ENCODE results near the gene ZNF83.
"Not testable (repeated sequence)": the region's sequence is repeated elsewhere in the genome, so short reads cannot be mapped to it uniquely, and the experiment has no call there.

The ZNF83 gene

DNA sequence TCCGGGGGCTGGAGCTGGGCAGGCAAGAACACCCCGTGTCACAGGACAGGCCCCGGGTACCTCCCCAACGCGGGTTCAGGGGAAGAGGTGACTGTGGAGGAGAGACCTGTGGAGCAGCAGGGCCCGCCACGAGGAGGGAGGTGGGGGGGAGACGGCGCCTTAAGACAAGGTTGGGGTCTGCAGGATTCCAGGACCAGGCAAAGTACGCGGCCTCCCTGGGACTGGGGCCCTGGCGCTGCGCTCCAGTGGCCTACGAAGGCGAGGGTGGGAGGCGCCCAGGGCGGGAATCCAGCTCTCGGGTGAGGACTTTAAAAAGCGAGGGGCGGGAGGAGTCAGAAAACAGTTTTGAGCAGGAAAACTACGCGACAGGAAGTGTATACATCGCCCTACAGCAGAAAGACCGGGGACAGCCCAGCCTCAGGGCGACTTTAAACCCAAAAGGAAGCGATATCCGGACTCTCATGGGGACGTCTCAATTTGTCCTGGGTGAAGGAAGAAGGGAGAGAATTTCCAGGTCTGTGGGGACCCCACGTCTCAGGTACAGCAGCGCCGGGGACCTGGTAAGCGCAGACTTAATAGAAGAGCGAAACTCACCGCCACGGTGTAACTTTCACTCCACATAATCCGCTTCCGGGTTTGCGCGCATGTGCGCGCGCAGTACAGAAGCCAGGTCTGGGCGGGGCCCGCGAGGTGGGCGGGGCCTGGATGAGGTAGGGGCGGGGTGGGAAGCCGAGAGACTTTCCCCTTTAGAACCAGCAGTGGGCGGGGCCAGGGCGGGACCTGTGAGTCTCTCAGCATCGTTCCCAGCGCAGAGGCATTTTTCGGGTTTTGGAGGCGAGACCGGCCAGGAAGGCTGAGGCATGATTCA lies at the start of gene ZNF83:
ZNF83 (minus strand) TSS at position 638 of the 868 bp plus-strand sequence.
- DNase-seq: no peak

DNA sequence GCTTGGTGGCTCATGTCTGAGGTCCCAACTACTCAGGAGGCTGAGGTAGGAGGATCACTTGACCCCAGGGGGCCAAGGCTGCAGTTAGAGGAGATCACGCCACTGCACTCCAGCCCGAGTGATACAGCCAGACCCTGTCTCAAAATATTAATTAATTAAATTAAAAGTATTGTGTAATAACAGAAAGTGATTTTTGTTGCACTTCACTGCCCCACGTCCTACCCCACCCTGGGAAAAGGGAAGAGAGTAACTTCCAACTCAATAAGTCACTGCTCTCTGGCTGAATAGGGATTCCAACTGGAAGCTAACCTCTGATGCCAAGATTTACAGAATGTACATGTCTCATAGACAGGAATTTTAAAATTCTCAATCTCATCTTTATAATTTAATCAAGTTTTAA lies 49.5 kb upstream of the ZNF83 start:
- DNase-seq: no peak

GRCh38 chr19:52685811-52686210 lies 47.7 kb upstream of the ZNF83 start:
- no peak for DNase-seq

DNA sequence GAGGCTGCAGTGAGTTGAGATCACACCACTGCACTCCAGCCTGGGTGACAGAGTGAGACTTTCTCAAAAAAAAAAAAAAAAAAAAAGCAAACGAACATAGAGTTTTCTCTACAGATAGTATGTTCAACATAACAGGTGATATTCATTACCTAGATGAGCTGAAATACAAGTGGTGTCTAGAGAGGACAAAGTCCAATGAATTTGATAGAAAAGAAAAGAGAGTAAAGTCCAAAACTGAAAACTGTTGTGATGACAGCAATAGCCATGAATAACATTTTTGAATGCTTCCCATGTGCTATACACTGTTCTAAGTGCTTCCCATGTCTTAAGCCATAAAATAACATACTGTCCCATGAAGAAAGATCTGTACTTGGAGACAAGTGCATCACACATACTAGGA lies 43.1 kb upstream of the ZNF83 start:
- DNase-seq: not testable (repeated sequence)

DNA sequence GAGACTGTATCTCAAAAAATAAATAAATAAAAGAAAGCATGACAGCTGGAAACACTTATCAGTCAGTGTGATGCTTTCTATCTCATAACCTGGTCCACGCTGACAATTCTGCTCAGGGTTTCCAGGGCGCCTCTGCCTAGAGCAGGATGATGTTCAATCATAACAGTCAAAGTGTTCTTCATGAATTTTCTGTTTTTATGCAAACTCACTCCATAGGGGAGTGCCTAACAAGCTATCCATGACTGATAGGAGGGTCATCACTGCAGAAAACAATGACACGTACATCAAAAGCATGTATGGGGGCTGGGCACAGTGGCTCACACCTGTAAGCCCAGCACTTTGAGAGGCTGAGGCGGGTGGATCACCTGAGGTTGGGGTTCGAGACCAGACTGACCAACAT lies 41.4 kb upstream of the ZNF83 start:
- no peak for DNase-seq

DNA sequence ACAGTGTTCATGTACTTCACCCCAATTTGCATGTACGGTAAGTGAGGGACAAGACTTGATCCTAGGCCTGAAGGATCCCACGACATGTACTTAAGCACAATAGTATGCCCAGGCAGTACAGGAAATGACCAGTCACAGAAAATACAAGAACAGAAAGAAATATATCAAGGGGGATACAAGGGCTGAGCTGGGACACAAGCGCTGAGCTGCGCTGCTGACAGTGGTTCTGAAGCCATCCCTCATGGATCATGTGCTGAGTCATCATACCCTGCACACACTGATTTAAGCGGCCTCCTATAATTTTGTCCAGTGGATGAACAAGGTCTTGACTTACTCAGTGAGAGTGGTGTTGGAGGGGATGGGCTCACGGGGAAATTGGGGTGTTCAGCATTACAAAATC lies 37.1 kb upstream of the ZNF83 start:
- DNase-seq: not testable (repeated sequence)

- DNase-seq: no peak
Measured at GRCh38 chr19:52673014-52673413, 34.9 kb upstream of the ZNF83 start.

DNA sequence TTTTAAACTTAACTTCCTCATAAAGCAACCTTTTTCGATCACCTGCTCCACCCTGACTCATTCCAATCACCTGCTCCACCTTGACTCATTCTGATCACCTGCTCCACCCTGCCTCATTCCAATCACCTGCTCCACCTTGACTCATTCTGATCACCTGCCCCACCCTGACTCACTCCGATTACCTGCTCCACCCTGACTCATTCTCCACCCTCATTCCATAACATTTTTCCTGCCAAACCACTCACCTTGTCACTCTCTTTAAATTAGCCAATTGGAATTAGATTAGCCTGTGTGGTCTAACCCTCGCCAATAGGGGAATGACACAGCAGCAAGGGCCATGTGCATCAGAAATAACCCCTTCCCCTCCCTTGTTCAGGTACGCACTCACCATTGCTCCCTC lies 31.9 kb upstream of the ZNF83 start:
- DNase-seq: no peak

GRCh38 chr19:52669586-52669985 lies 31.4 kb upstream of the ZNF83 start:
- DNase-seq: no peak

GRCh38 chr19:52667972-52668371 lies 29.8 kb upstream of the ZNF83 start:
- DNase-seq: no peak

GRCh38 chr19:52666506-52666905 lies 28.4 kb upstream of the ZNF83 start:
- DNase-seq: no peak

- DNase-seq: no peak
Measured at GRCh38 chr19:52665529-52665928, 27.4 kb upstream of the ZNF83 start.

- no peak for DNase-seq
Measured at GRCh38 chr19:52665027-52665426, 26.9 kb upstream of the ZNF83 start.

DNA sequence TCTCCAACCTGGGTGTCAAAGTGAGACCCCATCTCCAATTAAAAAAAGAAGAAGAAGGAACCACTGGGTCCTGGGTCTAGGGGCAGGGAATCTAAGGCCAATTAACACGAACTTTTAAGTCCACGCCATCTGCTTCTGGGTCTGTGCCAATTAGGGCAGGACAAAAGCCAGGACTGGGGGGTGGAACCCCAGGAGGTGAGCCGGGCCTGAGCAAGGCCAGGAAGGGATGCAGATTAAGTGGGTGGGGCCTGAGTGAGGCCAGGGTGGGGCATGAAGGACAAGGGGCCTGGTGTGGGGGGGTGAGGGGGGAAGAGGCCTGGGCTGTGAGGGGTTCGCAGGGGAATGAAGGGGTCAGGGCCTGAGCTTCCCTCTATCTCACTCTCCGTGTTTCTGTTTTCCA lies 26.3 kb upstream of the ZNF83 start:
- no peak for DNase-seq

DNA sequence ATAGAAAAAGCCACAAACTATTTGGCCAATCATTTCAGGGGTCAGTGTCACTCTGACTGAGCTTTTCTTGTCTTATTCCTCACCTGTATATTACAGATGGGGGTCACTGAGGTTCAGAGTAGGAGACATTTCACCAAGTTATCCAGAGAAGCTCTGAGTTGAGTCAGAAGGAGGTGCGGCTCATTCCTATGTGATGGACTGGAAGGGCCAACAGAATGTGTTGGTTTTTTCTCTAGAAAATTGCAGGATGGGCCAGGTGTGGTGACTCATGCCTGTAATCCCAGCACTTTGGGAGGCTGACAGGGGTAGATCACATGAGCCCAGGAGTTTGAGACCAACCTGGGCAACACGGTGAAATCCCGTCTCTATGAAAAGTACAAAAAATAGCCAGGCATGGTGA lies 24.5 kb upstream of the ZNF83 start:
- no peak for DNase-seq

DNA sequence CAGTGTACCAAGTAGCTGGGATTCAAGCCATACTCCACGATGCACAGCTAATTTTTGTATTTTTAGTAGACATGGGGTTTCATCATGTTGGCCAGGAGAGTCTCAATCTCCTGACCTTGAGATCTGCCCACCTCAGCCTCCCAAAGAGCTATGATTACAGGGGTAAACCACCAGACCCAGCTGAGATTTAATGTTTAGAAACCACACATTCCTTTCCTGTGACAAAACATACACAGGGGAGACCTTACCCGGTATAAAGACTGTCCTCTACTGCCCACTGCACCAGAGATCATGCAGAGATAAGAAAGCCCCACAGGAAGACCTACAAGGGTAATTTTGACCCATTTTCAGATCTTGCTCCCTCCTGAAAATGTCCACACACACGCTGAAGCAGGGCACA lies 22.8 kb upstream of the ZNF83 start:
- DNase-seq: no peak

GRCh38 chr19:52659013-52659412 lies 20.9 kb upstream of the ZNF83 start:
- no peak for DNase-seq

DNA sequence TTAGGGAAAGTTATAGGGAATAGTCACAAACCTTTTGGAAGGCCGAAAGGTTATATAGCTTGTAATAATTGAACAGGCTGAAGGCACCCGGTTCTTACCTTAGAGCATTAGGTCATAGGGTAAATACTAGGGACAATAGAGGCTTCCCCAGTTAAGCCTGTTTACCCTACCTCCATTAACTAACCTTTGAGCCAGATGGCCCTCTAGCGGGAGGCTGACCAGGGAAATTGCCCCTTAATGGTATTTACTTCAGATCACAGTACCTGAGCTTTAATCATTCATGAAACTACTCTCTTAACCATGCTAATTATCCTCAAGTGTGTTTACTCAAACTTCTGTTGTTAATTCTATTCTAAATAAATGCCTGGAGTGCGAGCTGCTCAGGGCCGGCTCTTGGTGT lies 20.4 kb upstream of the ZNF83 start:
- no peak for DNase-seq

GRCh38 chr19:52653161-52653560 lies 15.0 kb upstream of the ZNF83 start:
- DNase-seq: no peak

DNA sequence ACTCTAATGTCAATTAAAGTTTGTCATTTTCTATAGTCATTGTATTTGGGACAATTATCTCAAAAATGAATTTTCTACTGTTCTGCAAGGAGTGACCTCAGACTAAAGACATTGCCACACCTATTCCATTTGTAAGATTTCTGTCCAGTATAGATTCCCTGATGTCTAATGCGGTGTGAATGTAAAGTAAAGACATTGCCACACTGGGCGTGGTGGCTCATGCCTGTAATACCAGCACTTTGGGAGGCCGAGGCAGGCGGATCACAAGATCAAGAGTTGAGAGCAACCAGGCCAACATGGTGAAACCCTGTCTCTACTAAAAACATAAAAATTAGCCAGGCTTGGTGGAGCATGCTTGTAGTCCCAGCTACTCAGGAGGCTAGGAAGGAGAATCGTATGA lies 13.8 kb upstream of the ZNF83 start:
- DNase-seq: no peak

GRCh38 chr19:52648336-52649016 lies 10.3 kb upstream of the ZNF83 start:
- no peak for DNase-seq

DNA sequence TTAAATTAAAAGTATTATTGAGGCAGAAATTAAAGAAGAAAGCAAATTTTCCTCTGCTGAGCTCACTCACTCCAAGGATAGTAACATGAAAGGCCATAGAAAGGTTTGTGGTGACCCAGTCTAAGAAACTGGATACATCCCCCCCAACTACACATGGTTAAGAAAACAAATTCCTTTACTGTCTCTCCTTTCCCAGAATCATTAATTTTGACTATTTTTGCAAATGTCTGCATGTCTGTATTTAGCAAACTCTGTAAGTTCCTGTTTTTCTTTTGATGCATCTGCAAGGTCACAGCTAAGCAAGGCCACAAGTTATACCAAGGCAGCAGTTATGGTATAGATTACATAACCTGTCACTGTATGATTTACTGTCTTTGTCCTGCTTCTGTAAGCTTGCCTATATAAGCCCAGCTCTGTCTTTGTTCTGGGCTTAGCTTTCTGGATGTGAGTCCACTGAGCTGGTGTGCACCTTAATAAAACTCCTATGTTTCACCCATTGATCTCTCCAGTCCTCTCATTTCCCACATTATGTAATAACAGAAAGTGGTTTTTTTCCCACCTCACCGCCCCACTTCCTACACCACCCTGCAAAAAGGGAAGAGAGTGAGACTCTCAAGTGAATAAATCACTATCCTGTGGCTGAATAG lies 8.5 kb upstream of the ZNF83 start:
- no peak for DNase-seq

- DNase-seq: no peak
Measured at GRCh38 chr19:52640916-52641315, 2.8 kb upstream of the ZNF83 start.

DNA sequence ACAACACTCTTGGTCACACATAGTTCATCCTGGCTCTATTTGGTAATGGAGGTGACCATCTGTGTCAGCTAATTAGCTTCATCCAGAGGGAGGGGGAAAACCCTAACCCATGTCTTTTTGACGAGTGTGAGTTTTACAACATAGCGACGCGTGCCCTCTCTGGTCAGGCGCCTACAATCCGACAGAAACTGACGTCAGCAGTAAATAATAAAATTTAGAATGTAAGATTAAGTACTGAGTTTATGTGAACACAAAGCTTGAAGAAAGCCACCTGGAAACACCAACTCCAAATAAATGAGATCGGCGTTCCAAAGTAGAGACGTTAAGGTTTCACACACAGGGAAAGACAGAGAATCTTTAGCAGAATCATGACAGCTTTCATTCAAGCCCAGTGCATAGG lies 1.8 kb upstream of the ZNF83 start:
- no peak for DNase-seq

All from NCI-H1694 (cell line).